CD4-positive, alpha-beta memory T cell (primary cell): ENCODE measurements around the gene TMC5. TPM values are rescaled to one million over a fixed set of nuclear protein-coding genes. Genes with fewer than 3 reads are reported as not detected.

ENCODE experiments used
- CTCF ChIA-PET: fragments of 350-600 bp; sonication (Branson Sonifier 250); formaldehyde crosslinking; loops from one replicate; lab custom pipeline; 2021; ENCODE audit warnings: inconsistent platforms; ENCODE audit not compliant: partially characterized antibody; lab: Charles Lee
- POLR2A ChIA-PET: fragments of 350-600 bp; sonication (Branson Sonifier 250); formaldehyde crosslinking; loops from one replicate; lab custom pipeline; 2021; ENCODE audit not compliant: partially characterized antibody; lab: Charles Lee
- DNase-seq, 5 donors: peaks; one replicate each; pipeline versions ENCODE4 v3.0.0 to v3.0.0-alpha.2; 2020 to 2022; ENCODE audit warnings: mixed read lengths in 1 of 5
- H3K27ac ChIP-seq: one replicate; pipeline ENCODE4 v1.7.0; 2013; ENCODE audit warnings: low read depth, low read length
- H3K27me3 ChIP-seq: 2 replicates; pipeline ENCODE4 v1.7.0; 2013; ENCODE audit warnings: mild to moderate bottlenecking, low read length, moderate library complexity; ENCODE audit not compliant: insufficient read depth
- H3K36me3 ChIP-seq: 2 replicates; pipeline ENCODE4 v1.7.0; 2013; ENCODE audit warnings: mild to moderate bottlenecking, low read length, moderate library complexity; ENCODE audit not compliant: insufficient read depth
- H3K4me1 ChIP-seq: 2 replicates; pipeline ENCODE4 v1.7.0; 2013; ENCODE audit warnings: mild to moderate bottlenecking, low read length, moderate library complexity; ENCODE audit not compliant: insufficient read depth
- H3K4me3 ChIP-seq, 2 donors: one replicate each; pipeline ENCODE4 v1.7.0; 2013; ENCODE audit warnings: low read length in 2 of 2, mild to moderate bottlenecking in 1 of 2
- H3K9me3 ChIP-seq, 2 donors: one replicate each; pipeline ENCODE4 v1.7.0; 2013; ENCODE audit warnings: low read length in 2 of 2, control low read depth in 1 of 2; ENCODE audit not compliant: control insufficient read depth in 1 of 2
- H3K27ac Mint-ChIP-seq, 7 donors: one replicate each; pipeline ENCODE4 v1.8.0; 2020 to 2021; ENCODE audit warnings: mixed read lengths in 7 of 7, mild to moderate bottlenecking in 6 of 7, inconsistent platforms in 3 of 7, moderate library complexity in 3 of 7
- H3K27me3 Mint-ChIP-seq, 2 donors: one replicate each; pipeline ENCODE4 v1.8.0; 2020 to 2021; ENCODE audit warnings: mixed read lengths in 2 of 2
- H3K36me3 Mint-ChIP-seq, 2 donors: one replicate each; pipeline ENCODE4 v1.8.0; 2020 to 2021; ENCODE audit warnings: mixed read lengths in 2 of 2, inconsistent platforms in 1 of 2, mild to moderate bottlenecking in 1 of 2
- H3K4me1 Mint-ChIP-seq, 4 donors: one replicate each; pipeline ENCODE4 v1.8.0; 2020 to 2021; ENCODE audit warnings: mixed read lengths in 4 of 4, mild to moderate bottlenecking in 1 of 4
- H3K4me3 Mint-ChIP-seq, 8 donors: one replicate each; pipeline ENCODE4 v1.8.0; 2020 to 2021; ENCODE audit warnings: mixed read lengths in 8 of 8, mild to moderate bottlenecking in 7 of 8, moderate library complexity in 6 of 8, inconsistent platforms in 3 of 8
- H3K9me3 Mint-ChIP-seq, 8 donors: one replicate each; pipeline ENCODE4 v1.8.0; 2020 to 2021; ENCODE audit warnings: mixed read lengths in 8 of 8, mild to moderate bottlenecking in 5 of 8, inconsistent platforms in 3 of 8, moderate library complexity in 1 of 8
- intact Hi-C: fragments of 100-400 bp; cut with micrococcal nuclease; formaldehyde crosslinking; loops from one replicate; pipeline ENCODE4 v1.15.1; 2023
- polyA plus RNA-seq, 2 donors: library from polyadenylated mRNA; unstranded; fragments of 300-500 nt; fragmentation: Illumina TruSeq; gene quantifications; one replicate each; pipeline ENCODE4 v1.2.3, GENCODE V29; 2021
- total RNA-seq, 2 experiments: library from RNA; stranded (reverse); gene quantifications; one replicate each; pipeline ENCODE4 v1.2.3, GENCODE V29; 2021

TMC5 gene
- total and polyA plus RNA-seq, 4 experiments from 2014 or later = 0.57 TPM; not detected in 3

DNA sequence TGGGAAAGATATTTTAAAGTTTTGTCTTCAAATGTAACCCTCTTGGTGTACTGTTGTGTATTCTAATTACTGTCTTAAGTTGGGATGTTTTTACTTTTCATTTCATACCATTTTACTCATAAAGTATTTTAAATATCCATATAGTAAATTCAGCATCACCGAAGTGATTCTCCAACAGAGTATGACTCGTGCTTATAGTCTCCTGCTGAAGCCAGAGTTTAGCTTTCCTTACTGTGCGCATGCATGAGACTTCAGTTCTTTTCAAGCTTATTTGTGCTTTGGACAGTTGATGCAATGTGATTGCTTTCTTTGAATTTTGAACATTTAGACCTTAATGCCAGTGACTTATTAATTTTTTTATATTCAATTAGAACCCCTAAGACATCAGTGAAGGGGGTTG, 130.5 kb downstream of the TMC5 start:
- intact Hi-C loops = no loop called here
- Histone ChIP-seq H3K36me3 (no peaks in the 10 kb centered on the region), H3K4me3 (no peak overlapping the region), H3K9me3 (no peaks in the 10 kb centered on the region), H3K27ac (no peak overlapping the region), H3K27me3 (no peaks in the 10 kb centered on the region), H3K4me1 (no peaks in the 10 kb centered on the region)
- CTCF ChIA-PET = interaction anchor here (1.9 kb wide), 1 partner anchor 35 kb away, joined by 4 read pairs; no protein-coding TSS in a partner anchor
- H3K4me3 Mint-ChIP-seq = no peak overlapping the region
- POLR2A ChIA-PET = no interaction called here
- no peaks in the 10 kb centered on the region for H3K27me3 Mint-ChIP-seq
- peaks cover 21 to 37% of the 10 kb centered on the region in 2 donors for H3K36me3 Mint-ChIP-seq
- peaks cover 0 to 5% (median 0%) of the 10 kb centered on the region in 4 donors for H3K4me1 Mint-ChIP-seq
- H3K27ac Mint-ChIP-seq = no peak overlapping the region
- no peak for DNase-seq
- H3K9me3 Mint-ChIP-seq = peaks cover 0 to 5% (median under 1%) of the 10 kb centered on the region in 8 donors

Other genes starting within 250 kb of the TMC5 start
- not detected for gene SYT17, start 249.6 kb upstream of the TMC5 start, total RNA-seq
- not detected for gene SYT17, start 249.6 kb upstream of the TMC5 start, polyA plus RNA-seq
- gene CLEC19A, start 132.2 kb upstream of the TMC5 start, total RNA-seq = not detected
- gene CLEC19A, start 132.2 kb upstream of the TMC5 start, polyA plus RNA-seq = not detected
- 10 to 100 TPM; 23.2 to 23.3 TPM for gene GDE1, start 104.2 kb downstream of the TMC5 start, total RNA-seq
- gene GDE1, start 104.2 kb downstream of the TMC5 start, polyA plus RNA-seq = 10 to 100 TPM; 30.7 to 40.2 TPM
- gene CCP110, start 106.1 kb downstream of the TMC5 start, total RNA-seq = 10 to 100 TPM; 21.3 TPM
- 1 to 10 TPM; 7.3 to 9.6 TPM for gene CCP110, start 106.1 kb downstream of the TMC5 start, polyA plus RNA-seq
- 10 to 100 TPM; 42.2 to 45.7 TPM for gene VPS35L, start 137.8 kb downstream of the TMC5 start, total RNA-seq
- 10 to 100 TPM; 51.6 to 52.9 TPM for gene VPS35L, start 137.8 kb downstream of the TMC5 start, polyA plus RNA-seq